Prostate gland (tissue), 2 donors: ENCODE results near the gene BANP. TPM values are rescaled to one million over a fixed set of nuclear protein-coding genes. Genes with fewer than 3 reads are reported as not detected.

Source experiments
- DNase-seq: peaks from one replicate; pipeline ENCODE4 v3.0.0-alpha.2; 2019; ENCODE audit warnings: low spot score
- H3K27ac ChIP-seq, 2 donors: fragments of 200-600 bp; sonication (generic); 2 replicates each; pipeline ENCODE4 v1.5.1; 2017 to 2019
- H3K27me3 ChIP-seq: fragments of 200-600 bp; sonication (generic); replicated peaks from 2 replicates; pipeline ENCODE4 v1.5.1; 2019; ENCODE audit not compliant: insufficient read depth
- H3K36me3 ChIP-seq, 2 donors: fragments of 200-600 bp; sonication (generic); 1 replicate in 1 of 2; 2 replicates in 1 of 2; pipeline versions ENCODE4 v1.5.1 to v1.8.1; 2017 to 2019
- H3K4me1 ChIP-seq: fragments of 200-600 bp; sonication (generic); replicated peaks from 2 replicates; pipeline ENCODE4 v1.5.1; 2019
- H3K4me3 ChIP-seq, 2 donors: fragments of 200-600 bp; sonication (generic); 2 replicates each; pipeline ENCODE4 v1.5.1; 2017 to 2019
- H3K9me3 ChIP-seq: fragments of 200-600 bp; sonication (generic); 2 replicates; pipeline ENCODE4 v1.5.1; 2017
- POLR2A ChIP-seq: fragments of 450-650 bp; IDR thresholded peaks from one replicate; pipeline ENCODE4 v1.6.1; 2016; ENCODE audit warnings: antibody characterized with exemption, mild to moderate bottlenecking
- POLR2AphosphoS5 ChIP-seq: sonication (generic); formaldehyde crosslinking; IDR thresholded peaks from one replicate; pipeline ENCODE4 v1.6.1; 2017; ENCODE audit warnings: antibody characterized with exemption
- WGBS: methylation state at CpG from one replicate; pipeline ENCODE4 v1.1.5; 2018; 5-methylcytosine and 5-hydroxymethylcytosine counted together
- intact Hi-C: fragments of 100-400 bp; cut with DNase I; formaldehyde crosslinking; loops from one replicate; pipeline ENCODE4 v1.14.2; 2022
- total RNA-seq, 2 donors: library from RNA; depleted of rRNA; stranded (reverse); fragments of >200 nt; gene quantifications; one replicate each; pipeline ENCODE4 v1.1.0, GENCODE V29; 2016
- TF ChIP-seq, protein P1 (sequence below), 4 experiments: fragments of 200-600 bp in 2 of 4; fragments of 450-650 bp in 2 of 4; sonication (generic) in 2 of 4; IDR thresholded peaks; 1 replicate in 3 of 4; 2 replicates in 1 of 4; pipeline ENCODE4 v1.5.1; 2016 to 2019; ENCODE audit warnings: antibody characterized with exemption in 4 of 4, mild to moderate bottlenecking in 2 of 4, moderate library complexity in 2 of 4

BANP gene
- total RNA-seq, 2 donors from 2014 or later = 32.2 to 47.3 TPM

DNA sequence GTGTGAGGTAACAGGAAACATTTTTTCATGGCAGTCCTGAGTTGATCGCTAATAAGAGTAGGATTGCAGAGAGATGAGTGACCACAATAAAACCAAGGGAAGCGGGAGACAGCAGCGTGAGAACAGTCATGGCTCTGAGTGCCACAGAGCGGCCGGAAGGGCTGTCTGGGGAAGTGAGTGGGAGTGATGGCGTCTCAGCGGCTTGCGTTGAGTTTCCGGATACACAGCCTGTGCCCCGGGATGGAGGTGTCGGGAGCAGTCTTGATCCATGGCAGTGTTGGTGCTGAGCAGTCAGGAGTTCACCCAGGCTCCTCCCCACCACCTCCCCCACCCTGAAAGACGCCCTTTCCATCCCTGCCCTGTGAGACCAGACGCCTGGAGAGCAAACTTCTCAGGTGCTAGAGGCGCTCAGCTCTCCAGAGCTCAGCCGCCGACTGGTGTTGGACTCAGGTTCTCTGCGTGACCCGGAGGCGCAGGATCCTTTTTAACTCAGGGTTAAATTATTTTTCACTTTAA lies 59.8 kb downstream of the BANP start:
- DNase-seq = no peak

GRCh38 chr16:88012360-88012759 lies 61.1 kb downstream of the BANP start:
- no peak for DNase-seq
- Histone ChIP-seq H3K27me3 (no peaks in the 10 kb centered on the region), H3K4me3 (no peak overlapping the region), H3K36me3 (no peaks in the 10 kb centered on the region), H3K27ac (no peak overlapping the region), H3K9me3 (no peaks in the 10 kb centered on the region), H3K4me1 (no peaks in the 10 kb centered on the region)
- intact Hi-C loops = no loop called here
- TF ChIP-seq POLR2A (no peak), POLR2AphosphoS5 (no peak)
- TF ChIP-seq, protein P1, sequence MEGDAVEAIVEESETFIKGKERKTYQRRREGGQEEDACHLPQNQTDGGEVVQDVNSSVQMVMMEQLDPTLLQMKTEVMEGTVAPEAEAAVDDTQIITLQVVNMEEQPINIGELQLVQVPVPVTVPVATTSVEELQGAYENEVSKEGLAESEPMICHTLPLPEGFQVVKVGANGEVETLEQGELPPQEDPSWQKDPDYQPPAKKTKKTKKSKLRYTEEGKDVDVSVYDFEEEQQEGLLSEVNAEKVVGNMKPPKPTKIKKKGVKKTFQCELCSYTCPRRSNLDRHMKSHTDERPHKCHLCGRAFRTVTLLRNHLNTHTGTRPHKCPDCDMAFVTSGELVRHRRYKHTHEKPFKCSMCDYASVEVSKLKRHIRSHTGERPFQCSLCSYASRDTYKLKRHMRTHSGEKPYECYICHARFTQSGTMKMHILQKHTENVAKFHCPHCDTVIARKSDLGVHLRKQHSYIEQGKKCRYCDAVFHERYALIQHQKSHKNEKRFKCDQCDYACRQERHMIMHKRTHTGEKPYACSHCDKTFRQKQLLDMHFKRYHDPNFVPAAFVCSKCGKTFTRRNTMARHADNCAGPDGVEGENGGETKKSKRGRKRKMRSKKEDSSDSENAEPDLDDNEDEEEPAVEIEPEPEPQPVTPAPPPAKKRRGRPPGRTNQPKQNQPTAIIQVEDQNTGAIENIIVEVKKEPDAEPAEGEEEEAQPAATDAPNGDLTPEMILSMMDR (IDR thresholded peaks at IDR 0.05) = no peak
- WGBS = 94% methylated on average over 10 of the region's 10 CpGs

More for the DNA sequence above, 59.8 kb downstream of the BANP start:
- Histone ChIP-seq H3K9me3 (no peaks in the 10 kb centered on the region), H3K27ac (no peak overlapping the region), H3K4me1 (no peaks in the 10 kb centered on the region), H3K4me3 (no peak overlapping the region), H3K27me3 (no peaks in the 10 kb centered on the region), H3K36me3 (peaks cover 0 to 5% of the 10 kb centered on the region in 2 donors)
- TF ChIP-seq POLR2A = no peak
- TF ChIP-seq POLR2AphosphoS5 = no peak
- TF ChIP-seq, protein P1 (IDR thresholded peaks at IDR 0.05) = no peak
- intact Hi-C loops = no loop called here
- 94% methylated on average over 18 of the region's 19 CpGs for WGBS

DNA sequence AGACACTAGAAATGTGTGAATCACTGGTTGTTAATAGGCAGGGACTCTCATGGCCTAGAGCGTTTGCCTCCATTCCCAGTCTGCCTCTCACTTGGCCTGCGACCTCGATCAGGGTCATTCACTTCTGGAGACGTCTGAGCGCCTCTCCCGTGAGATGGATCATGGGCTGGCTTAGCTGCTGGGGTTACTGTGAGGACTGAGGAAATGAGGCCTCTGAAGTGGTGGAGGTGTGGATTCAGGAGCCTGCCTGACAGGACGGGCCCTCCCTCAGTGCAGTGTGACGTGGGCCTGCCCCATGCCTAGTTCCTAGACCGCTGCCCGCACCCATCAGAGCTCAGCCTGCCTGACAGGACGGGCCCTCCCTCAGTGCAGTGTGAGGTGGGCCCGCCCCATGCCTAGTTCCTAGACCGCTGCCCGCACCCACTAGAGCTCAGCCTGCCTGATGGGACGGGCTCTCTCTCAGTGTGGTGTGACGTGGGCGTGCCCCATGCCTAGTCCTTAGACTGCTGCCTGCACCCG lies 61.9 kb downstream of the BANP start:
- Histone ChIP-seq H3K27ac (no peak overlapping the region), H3K27me3 (no peaks in the 10 kb centered on the region), H3K36me3 (no peaks in the 10 kb centered on the region), H3K4me1 (no peaks in the 10 kb centered on the region), H3K9me3 (no peaks in the 10 kb centered on the region), H3K4me3 (no peak overlapping the region)
- DNase-seq = no peak
- WGBS = 76% methylated on average over 18 of the region's 18 CpGs
- intact Hi-C loops = no loop called here
- no peak for TF ChIP-seq POLR2AphosphoS5
- TF ChIP-seq POLR2A = no peak
- TF ChIP-seq, protein P1 (IDR thresholded peaks at IDR 0.05) = no peak

- Histone ChIP-seq H3K27ac (no peak overlapping the region), H3K27me3 (no peaks in the 10 kb centered on the region), H3K9me3 (no peaks in the 10 kb centered on the region), H3K4me1 (no peaks in the 10 kb centered on the region), H3K36me3 (no peaks in the 10 kb centered on the region), H3K4me3 (no peak overlapping the region)
- intact Hi-C loops = no loop called here
- no peak for DNase-seq
- TF ChIP-seq, protein P1 (IDR thresholded peaks at IDR 0.05) = no peak
- no peak for TF ChIP-seq POLR2A
- no peak for TF ChIP-seq POLR2AphosphoS5
- 74% methylated on average over 8 of the region's 8 CpGs for WGBS
These were observed 62.6 kb downstream of the BANP start for GRCh38 chr16:88013766-88014251.

GRCh38 chr16:88014252-88014781 lies 63.1 kb downstream of the BANP start:
- intact Hi-C loops = no loop called here
- Histone ChIP-seq H3K9me3 (no peaks in the 10 kb centered on the region), H3K27ac (no peak overlapping the region), H3K4me3 (no peak overlapping the region), H3K4me1 (no peaks in the 10 kb centered on the region), H3K36me3 (no peaks in the 10 kb centered on the region), H3K27me3 (no peaks in the 10 kb centered on the region)
- 49% methylated on average over 9 of the region's 10 CpGs for WGBS
- TF ChIP-seq, protein P1 (IDR thresholded peaks at IDR 0.05) = no peak
- TF ChIP-seq POLR2A (no peak), POLR2AphosphoS5 (no peak)
- DNase-seq = no peak
